ENCODE results near the gene SDC1. TPM values are rescaled to one million over a fixed set of nuclear protein-coding genes. Genes with fewer than 3 reads are reported as not detected.

The SDC1 gene
- total RNA-seq, 1 donor from 2014 or later: 222 TPM

- no peak for DNase-seq (ENCODE audit: low read depth)
Measured at GRCh38 chr2:20183373-20183772, 41.6 kb downstream of the SDC1 start.

DNA sequence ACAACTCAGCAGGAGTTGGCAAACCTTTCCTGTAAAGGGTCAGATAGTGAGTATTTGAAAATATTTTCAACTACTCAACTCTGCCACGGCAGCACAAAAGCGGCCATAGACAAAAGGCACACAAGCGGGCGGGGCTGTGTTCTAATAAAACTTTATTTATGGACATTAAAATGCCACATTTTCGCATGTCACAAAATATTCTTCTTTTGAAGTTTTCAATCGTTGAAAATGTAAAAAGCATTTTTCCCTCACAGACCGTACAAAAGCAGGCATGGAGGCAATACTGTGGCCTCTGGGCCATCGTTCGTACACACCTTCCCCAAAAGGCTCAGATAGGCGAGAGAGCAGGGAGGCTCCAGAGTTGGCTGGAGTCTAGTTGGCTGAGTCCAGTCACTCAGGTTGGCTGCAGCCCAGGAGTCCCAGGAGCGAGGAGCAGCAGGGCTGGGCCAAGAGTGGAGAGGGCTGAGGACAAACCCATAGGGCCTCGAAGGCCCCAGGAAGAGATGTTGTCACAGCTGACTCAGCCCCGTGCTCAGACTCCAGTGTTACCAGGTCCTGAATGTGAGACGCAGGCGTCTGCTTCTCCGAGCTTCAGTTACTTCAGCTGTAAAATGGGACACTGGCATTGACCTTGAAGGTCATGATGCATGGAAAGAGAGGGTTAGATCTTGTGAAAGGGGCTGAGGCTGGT, 42.5 kb downstream of the SDC1 start:
- peak; percentile 82 for DNase-seq (ENCODE audit: low read depth)

- no peak for DNase-seq (ENCODE audit: low read depth)
Measured at GRCh38 chr2:20181761-20182160, 43.2 kb downstream of the SDC1 start.

- no peak for DNase-seq (ENCODE audit: low read depth)
Measured at GRCh38 chr2:20180676-20181648, 44.0 kb downstream of the SDC1 start.

DNA sequence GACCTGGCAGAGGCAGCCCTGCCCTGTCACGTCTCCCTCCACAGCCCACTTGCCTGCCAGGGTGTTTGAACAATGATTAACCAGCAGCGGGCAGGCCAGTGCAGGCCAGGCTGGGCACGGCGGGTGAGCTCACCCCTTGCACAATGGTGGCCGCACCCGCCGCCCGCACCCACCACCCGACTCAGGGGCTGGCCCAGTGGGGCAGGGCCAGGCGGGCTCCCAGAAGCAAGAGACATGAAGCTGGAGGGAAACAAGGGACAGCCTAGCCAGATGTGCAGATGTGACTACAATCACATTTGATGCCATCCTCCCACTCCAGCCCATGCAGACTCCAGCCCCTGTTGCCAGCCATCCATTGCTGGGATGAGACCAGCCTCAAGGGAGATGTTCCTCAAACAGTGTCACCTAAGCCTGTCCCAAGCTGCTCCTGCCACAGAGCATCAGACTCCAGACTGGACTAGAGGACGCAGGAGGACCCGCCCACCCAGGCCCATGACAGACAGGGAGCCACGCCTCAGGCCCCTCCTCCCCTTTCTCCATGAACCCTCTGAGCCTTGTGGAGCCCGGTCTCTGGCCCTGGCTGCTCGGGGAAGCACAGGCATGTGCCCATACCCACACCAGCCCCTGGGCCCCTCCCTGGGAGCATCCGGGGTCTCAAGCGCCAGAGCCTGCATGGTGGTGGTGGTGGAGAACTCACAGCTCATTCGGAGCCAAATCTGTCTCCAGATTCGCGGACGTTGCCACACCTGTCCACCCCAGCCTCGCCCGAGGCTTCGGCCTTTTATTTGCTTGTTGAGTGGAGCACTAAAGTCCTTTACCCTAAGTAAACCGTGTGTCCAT, 45.0 kb downstream of the SDC1 start:
- DNase-seq (ENCODE audit: low read depth): peak; percentile 91

DNA sequence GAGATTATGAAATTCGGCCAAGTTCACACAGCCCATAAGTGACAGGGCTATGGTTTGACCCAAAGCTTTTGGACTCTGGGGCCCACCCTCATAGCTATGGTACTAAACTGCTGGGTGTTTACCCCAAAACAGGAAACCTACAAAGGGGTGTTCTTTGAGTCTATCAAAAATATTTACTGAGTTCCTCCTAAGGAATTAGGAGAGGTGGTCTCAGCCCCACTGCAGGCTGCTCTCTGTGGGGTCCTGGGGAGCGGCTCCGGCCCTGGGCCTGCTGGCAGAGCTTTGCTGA, 45.5 kb downstream of the SDC1 start:
- no peak for DNase-seq (ENCODE audit: low read depth)

GRCh38 chr2:20178666-20179465, 46.1 kb downstream of the SDC1 start:
- no peak for DNase-seq (ENCODE audit: low read depth)

- DNase-seq (ENCODE audit: low read depth): no peak
Measured at GRCh38 chr2:20178249-20178607, 46.7 kb downstream of the SDC1 start.

DNA sequence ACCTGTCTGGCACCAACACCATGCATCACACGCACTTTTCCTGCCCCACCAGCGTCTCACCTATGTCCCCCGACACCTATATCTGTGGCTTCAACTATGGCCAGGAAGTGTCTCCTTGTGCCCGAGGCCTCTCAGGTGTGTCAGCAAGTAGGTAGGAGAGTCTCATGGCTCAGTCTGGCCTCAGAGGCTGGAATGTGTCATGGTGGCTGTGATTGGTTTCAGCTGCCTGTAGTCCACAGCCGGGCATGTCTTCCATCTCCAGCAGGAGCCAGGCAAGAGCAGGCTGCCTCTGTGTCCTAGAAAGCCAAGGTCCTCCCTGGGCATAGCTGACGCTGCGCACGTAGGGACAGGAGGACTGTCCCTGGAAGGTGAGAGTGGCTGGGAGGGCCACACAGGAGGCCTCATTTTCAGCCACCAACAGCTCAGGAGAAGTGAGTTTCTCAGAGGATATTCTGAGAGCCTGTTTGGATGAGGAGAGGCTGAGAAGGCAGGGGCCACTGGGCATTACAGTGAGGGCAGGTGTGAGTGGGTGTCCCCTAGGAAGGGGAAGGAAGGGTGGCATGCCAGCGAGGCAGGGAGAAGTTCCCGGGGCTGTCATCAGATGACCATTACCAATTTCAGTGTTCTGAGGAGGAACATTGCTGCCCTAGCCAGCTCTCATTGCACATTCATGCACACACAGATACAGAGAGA, 47.2 kb downstream of the SDC1 start:
- no peak for DNase-seq (ENCODE audit: low read depth)

DNA sequence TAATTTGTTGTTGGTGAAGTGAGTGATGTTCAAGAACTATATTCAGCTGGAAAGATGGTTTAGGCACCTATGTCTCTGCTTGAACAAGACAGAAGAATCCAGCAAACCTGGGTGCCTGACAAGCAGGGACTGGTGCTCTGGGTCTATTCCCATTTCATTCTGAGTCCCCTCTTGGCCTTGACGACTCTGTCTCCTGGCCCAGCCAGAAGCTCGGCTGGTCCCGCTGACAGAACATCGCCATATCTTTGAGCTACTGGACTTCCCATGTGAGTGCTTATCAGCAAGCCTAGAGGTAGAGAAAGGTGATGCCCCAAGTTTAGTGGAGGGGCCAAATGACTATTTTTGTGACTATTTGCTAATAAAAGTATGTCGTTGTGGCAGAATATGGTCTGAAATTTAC, 48.2 kb downstream of the SDC1 start:
- DNase-seq (ENCODE audit: low read depth): no peak

DNA sequence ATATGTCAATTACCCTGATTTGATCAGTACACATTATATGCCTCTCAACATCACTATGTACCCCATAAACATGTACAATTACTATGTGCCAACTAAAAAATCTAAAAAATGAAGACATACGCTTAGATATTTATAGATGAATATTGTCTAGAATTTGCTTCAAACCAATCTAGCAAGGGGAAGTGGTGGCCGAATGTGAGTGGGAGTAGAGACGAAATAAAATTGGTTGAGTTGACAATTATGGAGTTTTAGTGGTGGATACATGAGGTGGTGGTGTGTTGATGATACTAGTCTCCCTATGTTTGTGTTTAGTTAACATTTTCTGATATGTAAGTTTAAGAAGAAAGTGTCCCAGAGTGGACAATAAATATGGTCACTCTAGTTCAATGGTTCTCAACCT, 49.0 kb downstream of the SDC1 start:
- DNase-seq (ENCODE audit: low read depth): no peak

DNA sequence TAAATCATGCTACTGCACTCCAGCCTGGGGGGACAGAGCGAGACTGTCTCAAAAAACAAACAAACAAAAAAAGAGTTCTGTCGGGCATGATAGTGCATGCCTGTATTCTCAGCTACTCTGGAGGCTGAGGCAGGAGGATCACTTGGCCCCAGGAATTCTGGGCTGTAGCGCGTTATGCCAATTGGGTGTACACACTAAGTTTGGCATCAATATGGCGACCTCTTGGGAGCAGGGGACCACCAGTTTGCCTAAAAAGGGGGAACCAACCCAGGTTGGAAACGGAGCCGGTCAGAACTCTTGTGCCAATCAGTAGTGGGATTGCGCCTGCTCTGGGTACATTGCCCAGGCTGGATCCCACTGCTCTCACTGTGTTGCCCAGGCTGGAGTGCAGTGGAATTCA, 49.7 kb downstream of the SDC1 start:
- no peak for DNase-seq (ENCODE audit: low read depth)

DNA sequence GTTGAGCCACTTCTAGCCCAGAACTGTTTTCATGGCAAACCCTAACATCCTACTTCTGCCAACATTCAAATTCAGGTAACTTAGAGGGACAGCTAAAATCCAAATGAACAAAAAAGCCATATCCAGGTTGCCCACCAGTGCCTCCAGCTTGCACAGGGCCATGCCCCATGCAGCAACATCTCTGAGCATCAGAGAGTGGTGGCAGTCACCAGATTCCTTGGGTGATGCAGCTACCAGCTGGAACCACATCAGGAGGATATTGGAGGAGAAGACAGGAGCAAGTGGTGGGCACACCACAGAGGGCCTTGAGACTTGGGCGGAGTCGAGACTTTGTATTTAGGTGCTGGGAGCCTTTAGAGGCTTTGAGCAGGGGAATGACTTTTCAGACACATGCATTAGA, 50.5 kb downstream of the SDC1 start:
- no peak for DNase-seq (ENCODE audit: low read depth)

- no peak for DNase-seq (ENCODE audit: low read depth)
Measured at GRCh38 chr2:20173496-20174402, 51.2 kb downstream of the SDC1 start.

- DNase-seq (ENCODE audit: low read depth): no peak
Measured at GRCh38 chr2:20173064-20173463, 51.9 kb downstream of the SDC1 start.

DNA sequence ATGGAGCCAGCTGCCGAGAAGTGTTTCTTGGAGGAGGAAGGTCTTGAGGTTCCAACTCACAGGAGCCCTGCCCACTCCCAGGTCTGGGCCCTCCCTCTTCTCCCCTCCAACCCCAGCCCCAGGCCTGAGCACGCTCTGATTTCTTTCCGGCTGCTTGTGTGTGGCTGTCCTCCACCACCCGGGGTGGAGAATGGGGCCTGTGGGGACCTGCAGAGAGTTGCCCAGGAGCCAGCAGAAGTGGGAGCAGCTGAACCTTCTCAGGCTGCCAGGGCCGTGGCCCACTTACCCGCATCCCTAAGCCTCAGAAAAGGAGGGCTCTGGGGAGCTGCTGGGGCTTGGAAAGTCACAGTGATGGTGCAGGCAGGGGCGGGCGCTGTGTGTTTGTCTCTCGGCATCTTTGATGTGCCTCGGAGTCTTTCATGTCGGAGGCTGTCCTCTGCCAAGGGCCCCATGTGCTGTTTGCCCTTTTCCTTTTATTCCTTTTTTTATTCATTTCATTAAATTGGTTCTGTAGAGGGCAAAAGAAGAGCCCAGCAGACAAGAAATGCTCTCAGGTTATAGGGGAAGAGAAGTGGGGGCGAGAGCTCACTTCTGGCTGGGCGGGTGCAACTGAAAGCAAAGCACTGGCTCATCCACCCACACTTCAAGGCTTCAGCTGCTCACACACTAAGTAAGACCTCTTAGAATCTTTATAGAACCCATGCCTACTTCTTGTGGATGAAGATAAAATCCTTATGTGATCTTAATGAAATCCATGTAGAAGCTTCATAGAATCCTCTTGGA, 52.5 kb downstream of the SDC1 start:
- no peak for DNase-seq (ENCODE audit: low read depth)

DNA sequence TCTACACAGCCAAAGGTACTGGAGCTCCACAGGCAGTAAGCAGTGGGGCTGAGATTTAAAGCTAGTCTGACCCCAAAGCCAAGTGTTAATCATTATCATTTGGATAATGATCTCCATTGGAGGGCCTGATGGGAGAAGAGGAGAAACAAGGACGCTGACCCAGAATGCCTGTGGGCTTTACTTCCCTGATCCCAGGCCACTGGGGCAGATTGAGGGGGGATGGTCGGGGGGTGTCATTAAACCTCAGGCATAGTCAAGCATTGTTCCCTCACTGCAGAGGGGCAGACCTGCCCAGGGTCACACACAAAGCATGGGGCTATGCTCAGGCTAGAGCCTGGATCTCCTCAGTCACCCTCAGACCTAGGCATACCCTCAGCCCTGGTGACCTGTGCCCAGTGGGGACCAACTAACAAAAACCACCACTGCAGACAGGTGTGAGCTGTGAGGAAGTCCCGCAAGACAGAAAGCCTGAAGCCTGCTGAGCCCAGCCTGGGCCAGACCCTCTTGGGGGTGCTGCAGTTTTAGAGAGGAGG, 53.4 kb downstream of the SDC1 start:
- peak; percentile 72 for DNase-seq (ENCODE audit: low read depth)

DNA sequence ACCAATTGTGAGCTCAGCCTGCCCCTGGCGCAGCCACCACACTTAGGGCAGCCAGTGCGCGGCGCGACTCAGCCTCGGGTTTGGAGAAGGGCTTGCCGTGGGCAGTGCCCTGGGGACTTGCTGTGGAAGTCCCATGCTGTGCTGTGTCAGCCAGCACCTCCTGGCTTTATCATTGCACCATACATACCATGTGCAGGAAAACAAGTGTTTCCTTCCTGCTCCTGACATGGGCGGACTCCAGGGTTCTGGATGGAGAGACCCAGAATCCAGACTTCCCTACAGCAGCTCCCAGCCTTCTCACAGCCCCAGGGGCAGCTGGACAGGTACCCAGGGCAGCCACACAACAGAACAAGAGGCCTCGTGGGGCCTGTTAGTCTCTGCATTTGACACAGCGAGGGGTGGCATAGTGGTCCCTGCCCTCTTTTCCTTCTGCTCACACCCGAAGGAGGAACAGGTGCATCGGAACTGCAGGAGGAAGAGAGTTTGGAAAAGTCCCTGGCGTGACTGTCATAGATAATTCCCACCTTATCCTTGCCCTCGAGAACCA, 54.2 kb downstream of the SDC1 start:
- no peak for DNase-seq (ENCODE audit: low read depth)
